ENCODE results near the gene ABCA13.

- no peak for TF ChIP-seq CTCF (IDR thresholded peaks at IDR 0.05; ENCODE audit: low read depth, low read length)
- TF ChIP-seq, protein P1, sequence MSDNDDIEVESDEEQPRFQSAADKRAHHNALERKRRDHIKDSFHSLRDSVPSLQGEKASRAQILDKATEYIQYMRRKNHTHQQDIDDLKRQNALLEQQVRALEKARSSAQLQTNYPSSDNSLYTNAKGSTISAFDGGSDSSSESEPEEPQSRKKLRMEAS (IDR thresholded peaks at IDR 0.05; ENCODE audit: low read depth, low read length) = no peak
- no peak for TF ChIP-seq POLR2A (IDR thresholded peaks at IDR 0.05; ENCODE audit: extremely low read depth, insufficient read length)
Observed at GRCh38 chr7:48130658-48131108, 40.6 kb upstream of the ABCA13 start.

Data from NB4 (cell line).